Measurements from ENCODE around the gene ST13.
A peak's percentile ranks its signal among the peaks of the same experiment; 100 is the strongest.

GRCh38 chr22:40819599-40820140 lies 36.8 kb downstream of the ST13 start:
- TF ChIP-seq CTCF (IDR thresholded peaks at IDR 0.05): peak in 2 of 6 experiments; percentile 3 to 11
- no peak for TF ChIP-seq POLR2A (IDR thresholded peaks at IDR 0.05)

Measured in Peyer's patch (tissue), 4 donors.